HTERT RPE-1 (cell line): ENCODE data around the gene BIRC2.
"Not testable (repeated sequence)": the region's sequence is repeated elsewhere in the genome, so short reads cannot be mapped to it uniquely, and the experiment has no call there.

Experiments
- in situ Hi-C: fragments of 300-500 bp; cut with MboI; formaldehyde crosslinking; loops from 4 replicates; pipeline ENCODE4 v1.14.3; 2020; ENCODE audit warnings: low sequenced_read_pairs

BIRC2 gene

DNA sequence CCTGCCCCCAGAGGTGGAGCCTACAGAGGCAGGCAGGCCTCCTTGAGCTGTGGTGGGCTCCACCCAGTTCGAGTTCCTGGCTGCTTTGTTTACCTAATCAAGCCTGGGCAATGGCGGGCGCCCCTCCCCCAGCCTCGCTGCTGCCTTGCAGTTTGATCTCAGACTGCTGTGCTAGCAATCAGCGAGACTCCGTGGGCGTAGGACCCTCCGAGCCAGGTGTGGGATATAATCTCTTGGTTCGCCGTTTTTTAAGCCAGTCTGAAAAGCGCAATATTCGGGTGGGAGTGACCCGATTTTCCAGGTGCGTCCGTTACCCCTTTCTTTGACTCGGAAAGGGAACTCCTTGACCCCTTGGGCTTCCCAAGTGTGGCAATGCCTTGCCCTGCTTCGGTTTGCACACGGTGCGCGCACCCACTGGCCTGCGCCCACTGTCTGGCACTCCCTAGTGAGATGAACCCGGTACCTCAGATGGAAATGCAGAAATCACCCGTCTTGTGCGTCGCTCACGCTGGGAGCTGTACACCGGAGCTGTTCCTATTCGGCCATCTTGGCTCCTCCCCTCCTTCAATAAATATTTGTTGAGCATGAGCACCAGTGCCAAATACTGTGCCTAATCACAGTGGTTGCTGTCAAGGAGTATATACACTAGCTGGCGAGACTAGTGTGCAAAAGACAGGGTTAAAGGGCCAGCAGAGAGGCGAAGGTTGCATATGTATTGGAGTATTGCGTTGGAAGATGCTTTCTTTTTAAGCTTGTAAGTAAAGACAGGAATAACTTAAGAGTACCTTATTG, 27.8 kb downstream of the BIRC2 start:
- in situ Hi-C loops = not testable (repeated sequence)

DNA sequence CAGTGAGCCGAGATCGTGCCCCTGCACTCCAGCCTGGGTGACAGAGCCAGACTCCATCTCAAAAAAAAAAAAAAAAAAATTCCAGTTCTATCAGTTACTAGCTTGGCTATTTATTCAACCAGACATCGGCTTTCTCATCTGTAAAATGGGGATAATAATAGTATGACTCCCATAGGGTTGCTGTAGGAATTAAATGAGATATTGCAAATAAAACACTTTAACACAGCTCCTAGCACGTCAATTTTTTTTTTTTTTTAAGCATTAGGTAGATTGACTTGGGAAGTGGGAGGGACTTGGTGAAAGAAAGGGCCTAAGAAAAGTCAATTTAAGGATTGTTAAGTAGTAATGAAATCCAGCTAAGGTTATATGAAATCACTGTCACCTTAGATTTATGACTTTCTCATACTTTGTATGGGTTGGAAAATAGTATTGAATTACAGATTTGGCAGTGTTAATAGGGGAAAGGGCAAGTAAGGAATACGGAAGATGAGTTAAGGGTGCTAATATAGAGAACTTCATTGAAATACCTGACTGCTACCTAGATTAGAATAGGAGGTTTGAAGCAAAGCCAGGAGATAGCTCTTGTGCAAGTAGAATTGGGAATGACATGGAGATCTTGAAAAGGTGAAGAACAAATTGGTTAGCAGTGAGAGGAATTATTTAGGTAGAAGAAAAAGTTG, 28.8 kb downstream of the BIRC2 start:
- in situ Hi-C loops = no loop called here

DNA sequence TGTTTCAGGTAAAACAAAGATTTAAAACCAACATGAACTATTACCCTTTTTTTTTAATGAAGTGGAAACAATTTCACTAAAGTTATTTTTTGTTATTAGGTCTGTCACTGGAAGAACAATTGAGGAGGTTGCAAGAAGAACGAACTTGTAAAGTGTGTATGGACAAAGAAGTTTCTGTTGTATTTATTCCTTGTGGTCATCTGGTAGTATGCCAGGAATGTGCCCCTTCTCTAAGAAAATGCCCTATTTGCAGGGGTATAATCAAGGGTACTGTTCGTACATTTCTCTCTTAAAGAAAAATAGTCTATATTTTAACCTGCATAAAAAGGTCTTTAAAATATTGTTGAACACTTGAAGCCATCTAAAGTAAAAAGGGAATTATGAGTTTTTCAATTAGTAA, 30.9 kb downstream of the BIRC2 start:
- in situ Hi-C loops = no loop called here

DNA sequence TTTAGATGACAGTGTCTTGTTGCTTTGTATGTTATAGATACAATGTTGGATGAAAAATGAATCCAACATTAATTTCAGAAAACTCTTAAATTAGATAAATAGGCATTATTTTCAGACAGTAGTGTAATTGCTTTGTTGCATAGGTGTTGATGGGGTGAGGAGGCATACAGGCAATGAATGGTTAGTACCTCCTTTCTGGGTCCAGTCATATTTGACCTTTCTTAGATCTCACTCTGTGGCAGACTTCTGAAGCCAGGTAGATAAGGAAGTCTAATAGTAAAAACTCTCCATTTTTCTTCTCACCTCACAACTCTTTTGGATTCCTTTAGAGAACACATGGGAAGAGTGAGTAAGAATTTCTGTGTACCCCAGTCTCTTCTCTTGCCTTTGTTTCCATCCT, 31.8 kb downstream of the BIRC2 start:
- in situ Hi-C loops = no loop called here

DNA sequence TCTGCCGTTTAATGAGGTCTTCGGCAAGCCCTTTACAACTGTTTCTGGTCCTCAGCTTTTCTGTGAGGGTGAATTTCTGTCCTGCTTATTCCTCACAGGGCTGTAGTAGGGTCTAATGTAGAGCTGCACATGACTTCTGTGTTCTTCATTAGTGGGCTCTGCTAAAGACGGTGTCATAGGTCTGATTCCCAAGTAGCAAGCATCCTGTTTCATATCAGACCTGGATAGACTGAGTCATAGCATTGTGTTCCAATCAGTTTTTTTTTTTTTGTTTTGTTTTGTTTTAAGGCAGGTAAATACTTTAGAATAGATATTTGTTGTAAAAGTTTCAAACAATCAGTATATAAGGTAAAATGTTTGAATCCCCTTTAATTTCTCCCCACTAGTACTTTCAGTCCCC, 35.4 kb downstream of the BIRC2 start:
- in situ Hi-C loops = no loop called here

DNA sequence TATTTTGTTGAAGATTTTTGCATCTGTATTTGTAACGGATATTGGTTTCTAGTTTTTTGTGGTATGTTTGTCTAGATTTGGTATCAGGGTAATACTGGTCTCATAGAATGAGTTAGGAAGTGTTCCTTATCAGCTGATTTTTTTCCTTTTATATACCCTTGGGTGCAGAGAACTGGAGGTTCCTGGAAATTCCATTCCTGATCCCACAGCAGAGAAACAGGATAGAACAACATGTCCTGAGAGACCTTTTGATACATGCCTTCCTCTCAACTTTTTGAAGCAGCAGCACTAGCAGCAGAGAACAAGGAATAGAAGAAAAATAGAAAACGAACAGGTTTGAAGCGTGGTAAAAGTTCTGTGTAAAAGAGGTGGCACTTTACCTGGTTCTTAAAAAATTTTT, 36.8 kb downstream of the BIRC2 start:
- in situ Hi-C loops = no loop called here

DNA sequence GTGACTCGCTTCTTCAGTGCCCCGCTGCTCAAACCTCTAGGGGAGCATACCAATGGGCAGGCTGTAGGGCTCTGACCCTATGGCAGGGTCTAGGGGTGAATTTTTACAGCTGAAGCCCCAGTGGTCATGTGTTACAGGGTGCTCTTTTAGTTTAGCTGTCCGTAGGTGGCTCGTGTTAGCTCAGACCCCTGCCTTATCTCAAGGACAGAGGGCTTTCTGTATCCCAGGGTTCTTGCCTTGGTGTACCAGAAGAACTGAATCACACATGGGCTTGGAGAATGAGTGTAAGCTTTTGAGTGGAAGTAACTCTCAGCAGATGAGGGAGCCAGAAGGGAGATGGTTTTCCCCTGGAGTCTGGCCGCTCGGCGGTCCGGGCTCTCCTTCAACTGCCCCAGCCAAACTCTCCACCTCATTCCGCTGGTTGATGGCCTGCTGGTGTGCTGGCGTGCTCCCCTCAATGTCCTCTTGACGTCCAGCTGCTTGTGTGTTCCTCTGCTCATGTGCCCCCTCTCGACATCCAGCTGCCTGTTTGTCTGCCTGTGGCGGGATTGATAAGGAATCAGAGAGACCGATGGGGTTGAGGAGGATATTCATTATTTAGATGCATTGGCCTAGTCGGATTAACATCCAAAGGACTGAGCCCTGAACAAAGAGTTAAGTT, 37.5 kb downstream of the BIRC2 start:
- in situ Hi-C loops = no loop called here

DNA sequence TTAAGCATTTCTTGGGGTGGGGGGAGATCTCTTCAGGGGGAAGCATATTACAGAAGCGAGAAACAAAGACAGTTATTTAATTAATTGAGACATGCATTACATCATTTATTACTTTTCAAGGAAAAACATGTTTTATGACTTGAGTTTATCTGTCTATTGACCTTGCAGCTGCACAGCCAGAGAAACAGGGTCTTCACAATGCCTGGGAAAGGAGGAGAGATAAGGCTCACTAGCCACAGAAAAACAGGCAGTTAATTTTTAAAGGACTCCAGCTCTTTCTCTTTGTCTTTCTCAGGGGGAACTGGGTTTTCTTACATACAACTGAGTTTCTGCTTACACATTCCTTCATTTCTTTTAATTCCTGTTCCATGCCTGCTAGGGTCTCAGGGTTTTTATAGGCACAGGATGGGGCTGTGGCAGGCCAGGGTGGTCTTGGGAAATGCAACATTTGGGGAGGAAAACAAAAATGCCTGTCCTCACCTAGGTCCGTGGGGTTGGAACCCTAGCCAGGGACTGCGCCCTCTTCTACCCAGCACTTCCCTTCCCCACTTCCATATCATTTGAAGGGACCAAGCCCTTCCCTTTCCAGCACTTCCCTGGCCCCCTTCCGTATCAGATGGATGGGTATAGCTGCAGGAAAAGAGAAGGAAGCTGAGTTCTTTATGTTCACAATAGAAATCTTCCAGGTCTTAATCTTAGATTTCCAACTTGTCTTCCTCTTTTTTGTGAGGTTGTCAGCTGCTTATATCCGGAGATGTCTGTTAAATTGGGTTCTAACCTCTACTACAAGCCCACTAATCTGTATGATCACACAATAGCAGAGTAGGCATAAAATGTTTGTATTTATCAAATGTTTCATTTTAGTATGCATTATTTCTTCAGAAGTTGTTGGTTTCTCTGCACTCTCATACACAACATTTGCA, 38.3 kb downstream of the BIRC2 start:
- in situ Hi-C loops = no loop called here

DNA sequence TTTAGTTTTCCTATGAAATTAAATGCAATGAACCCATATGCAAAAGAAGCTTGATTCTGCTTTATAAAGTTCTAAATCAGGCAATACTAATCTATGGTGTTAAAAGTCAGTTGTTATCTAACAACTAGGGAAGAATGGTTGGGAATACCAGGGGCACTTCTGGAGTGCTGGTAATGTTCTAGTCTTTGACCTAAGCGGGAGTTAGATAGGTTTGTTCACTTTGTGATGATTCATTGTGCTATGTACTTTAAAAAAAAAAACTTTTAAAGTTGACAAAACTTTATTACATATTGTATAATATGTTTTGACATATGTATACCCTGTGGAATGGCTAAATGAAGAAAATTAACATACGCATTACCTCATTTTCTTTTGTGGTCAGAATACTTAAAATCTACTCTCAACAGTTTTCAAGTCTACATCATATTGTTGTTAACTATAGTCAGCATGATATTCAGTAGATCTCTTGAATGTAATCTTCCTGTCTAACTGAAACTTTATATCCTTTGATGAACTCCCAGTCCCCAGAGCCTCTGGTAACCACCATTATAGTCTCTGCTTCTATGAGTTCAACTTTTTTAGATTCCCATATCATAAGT, 39.2 kb downstream of the BIRC2 start:
- in situ Hi-C loops = no loop called here

DNA sequence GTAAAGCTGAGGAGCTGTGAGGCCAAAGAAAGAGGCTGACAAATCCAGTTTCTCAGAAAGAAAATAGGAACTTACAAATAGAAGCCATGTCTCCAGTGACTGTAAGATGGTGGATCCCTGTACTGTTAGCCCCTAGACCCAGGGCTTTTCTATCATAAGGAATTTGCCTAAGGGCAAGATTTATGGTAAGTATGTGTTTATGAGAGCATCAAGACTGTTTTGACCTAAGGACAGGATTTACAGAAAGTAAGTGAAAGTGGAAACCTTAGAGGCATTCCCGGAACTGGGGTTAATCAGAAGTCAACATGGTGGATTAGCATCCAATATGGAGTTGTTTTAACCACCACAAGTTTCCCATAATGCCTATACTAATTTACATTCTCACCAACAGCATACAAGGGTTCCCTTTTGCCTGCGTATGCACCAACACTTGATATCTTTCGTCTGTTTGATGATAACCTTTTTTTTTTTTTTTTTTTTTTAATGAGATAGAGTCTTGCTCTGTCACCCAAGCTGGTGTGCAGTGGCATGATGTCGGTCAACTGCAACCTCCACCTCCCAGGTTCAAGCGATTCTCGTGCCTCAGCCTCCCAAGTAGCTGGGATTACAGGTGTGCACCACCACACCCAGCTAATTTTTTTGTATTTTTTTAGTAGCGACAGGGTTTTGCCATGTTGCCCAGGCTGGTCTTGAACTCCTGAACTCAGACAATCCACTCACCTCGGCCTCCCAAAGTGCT, 40.2 kb downstream of the BIRC2 start:
- in situ Hi-C loops = no loop called here

DNA sequence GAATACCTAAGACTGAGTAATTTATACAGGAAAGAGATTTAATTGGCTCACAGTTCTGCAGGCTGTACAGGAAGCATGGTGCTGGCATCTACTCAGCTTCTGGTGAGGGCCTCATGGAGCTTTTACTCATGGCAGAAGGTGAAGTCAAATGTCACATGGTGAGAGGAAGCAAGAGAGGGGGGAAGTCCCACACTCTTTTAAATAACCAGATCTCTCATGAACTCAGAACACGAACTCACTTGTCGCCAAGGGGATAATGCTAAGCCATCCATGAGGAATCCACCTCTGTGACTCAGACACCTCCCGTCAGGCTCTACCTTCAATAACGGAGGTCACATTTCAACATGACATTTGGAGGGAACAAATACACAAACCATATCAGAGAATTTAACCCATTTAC, 42.2 kb downstream of the BIRC2 start:
- in situ Hi-C loops = no loop called here

DNA sequence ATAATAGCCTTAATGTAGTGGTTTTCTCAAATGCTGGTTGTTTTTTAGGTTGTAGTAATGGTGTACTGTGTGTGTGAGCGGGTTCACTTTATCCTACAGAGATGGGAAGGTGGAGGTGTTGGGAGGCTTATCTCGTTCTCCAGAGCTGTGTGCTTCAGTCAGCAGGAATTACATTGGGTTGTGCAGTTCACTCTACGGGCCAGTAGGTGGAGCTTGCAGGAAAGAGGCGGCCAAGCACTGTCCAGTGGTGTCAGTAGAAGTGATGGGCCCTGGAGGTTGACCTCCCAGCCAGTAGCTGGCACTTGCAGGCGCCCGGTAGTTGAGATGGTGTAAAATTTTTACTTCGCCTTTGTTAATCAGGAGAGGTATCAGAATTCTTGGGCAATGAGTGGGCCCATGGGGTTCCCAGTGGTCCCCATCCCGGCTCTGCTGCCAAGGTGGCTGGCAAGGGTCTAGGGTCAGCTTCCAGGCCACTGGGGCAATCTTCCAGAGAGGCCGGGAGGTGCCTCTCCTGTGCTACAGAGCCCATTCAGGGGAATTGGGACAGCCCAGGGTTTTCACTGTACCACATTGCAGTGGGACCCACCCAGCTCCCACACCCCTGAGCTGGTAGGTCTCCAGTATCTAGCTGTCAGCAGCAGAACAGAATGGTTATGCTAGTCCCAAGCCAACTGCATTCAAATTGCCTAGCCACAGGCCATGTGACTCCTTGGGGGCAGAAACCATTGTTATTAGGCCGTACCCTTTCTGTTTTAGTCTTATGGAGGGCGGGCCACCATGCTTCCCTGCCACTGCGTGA, 43.9 kb downstream of the BIRC2 start:
- in situ Hi-C loops = no loop called here

DNA sequence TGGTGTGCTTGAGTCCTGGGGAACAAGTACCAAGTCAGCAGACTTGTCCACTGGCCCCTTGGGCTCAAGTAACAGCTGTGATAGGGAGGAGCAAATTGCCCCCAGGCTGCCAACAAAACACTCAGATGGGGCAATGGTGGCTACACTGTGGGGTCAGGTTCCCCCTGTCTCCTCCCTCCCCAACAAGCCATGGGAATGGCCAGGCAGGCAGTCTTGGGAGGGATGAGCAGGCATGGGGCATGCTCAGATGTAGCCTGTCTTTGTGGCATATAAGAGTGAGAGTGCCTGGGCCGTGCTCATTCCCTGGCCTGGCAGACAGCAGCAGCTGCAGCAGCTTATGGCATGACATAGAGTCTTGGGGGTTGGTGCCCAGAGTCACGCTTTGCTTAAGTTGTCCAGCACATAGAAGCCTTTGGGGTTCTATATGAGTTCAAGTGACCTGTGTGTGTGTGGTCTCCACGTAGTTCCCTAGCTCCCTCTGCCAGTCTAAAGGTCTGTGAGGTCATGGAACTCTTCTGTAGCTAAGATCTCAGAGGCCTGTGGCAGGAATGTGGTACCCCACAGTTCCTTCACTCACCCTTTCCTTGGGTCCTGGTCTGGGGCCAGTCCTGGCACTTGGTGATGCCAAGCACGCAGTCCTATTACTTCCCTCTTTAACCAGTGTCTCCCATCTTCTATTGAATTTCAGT, 44.7 kb downstream of the BIRC2 start:
- in situ Hi-C loops = no loop called here

DNA sequence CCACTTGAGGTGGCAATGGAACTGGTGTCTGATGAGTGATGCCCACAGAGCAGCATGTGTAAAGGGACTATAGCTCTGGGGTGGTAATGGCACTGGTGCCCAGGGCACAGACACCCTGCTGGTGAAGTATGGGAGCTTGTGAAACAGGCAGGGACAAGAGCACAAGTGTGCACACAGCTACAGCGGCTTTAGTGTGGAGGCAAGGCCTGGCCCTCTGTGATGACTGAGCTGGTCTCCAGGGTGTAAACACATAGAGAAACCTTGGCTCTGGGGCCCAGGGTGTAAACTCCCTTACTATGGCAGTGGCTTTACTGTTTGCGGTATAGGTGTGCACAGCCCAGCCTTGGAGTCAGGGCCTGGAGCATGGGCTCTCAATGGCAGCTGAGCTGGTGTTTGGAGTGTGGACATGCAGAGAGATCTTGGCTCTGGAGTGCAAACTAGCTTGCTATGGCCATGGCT, 46.3 kb downstream of the BIRC2 start:
- in situ Hi-C loops = no loop called here

DNA sequence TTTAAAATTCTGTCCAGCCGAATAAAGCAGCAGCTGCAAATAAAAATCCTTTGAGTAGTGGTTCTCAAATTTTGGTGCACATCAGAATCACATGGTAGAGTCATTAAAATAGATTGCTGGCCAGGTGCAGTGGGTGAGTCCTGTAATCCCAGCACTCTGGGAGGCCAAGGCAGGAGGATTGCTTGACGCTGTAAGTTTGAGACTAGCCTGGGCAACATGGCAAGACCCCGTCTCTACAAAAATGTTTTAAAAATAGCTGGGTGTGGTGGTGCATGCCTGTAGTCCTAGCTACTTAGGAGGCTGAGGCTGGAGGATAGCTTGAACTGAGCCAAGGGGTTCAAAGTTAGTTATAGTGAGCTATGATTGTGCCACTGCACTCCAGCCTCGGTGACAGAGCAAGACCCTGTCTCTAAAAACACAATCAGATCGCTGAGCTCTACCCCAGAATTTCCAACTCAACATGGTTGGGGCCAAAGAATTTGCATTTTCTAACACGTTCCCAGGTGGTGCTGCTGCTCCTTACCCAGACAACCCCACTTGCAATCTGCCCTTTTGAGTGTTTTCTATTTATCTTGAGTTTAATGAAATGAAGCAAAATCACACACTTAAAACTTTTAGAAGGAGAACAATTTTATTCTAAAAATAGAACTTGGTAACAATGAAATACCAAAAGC, 48.8 kb downstream of the BIRC2 start:
- in situ Hi-C loops = no loop called here

DNA sequence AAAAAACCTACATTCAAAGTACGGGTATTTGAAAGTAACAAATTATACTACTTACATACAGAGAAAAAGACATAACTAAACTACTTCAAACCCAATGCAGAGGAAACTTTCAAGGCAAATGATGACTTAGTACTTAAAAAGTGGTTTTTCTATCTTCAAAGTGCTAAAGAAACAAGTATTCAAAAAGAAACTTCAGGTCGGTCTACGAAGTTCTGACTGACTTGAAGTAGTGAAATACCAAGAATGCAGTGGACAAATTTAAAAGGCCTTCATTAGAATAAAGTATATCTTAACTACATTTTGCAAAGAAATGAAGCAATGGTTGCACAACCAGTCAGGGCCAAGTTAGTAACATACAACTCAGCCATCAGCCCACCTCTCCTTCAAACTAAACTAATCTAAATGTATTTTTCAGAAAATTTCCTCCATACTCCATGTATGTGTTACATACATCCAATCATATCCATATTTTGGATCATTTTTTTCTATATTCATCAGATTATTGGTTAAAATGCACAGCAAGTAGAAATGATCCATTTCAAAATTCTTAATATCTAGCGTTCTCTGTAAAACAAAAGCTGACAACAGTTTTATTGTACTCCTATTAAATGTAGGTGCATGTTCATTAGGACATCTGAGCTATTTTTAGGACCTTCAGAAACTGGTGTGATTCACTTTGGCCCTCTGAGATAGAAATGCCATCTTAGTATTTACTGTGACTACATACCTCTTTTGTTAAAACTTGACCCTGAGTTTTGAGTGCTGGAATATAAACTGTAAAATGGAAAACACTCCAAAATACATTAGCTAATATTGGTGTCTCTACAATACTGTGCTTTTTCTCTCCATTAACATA, 49.9 kb downstream of the BIRC2 start:
- in situ Hi-C loops = no loop called here

DNA sequence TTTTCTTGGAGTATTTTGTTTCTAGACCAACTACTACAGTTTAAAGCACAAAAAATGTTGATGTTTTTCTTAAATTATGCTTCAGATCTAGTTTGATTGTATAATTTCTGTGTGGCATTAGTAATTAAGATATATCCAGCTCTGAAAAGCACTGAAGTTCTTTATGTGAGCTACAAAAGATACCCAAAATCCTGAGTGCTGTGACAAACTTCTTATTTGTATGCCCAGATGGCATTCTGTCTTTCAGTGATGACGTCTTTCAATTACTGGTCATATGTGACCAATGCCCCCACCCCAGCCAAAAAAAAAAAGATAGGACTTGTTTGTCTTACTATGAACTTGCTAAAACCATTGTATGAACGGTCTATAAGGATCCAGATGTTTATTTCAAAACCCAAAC, 51.3 kb downstream of the BIRC2 start:
- in situ Hi-C loops = no loop called here
